Muscle layer of colon (tissue), 2 donors: Measurements from ENCODE around the gene ANKRD13C.

ENCODE experiments used
- H3K27ac ChIP-seq: one replicate; pipeline ENCODE4 v1.7.0; 2013; ENCODE audit warnings: low read depth, mild to moderate bottlenecking, low read length, moderate library complexity
- H3K27me3 ChIP-seq, 2 donors: one replicate each; pipeline ENCODE4 v1.7.0; 2013; ENCODE audit warnings: low read length in 2 of 2, mild to moderate bottlenecking in 2 of 2; ENCODE audit not compliant: insufficient read depth in 2 of 2, control insufficient read depth in 1 of 2
- H3K36me3 ChIP-seq: one replicate; pipeline ENCODE4 v1.7.0; 2013; ENCODE audit warnings: mild to moderate bottlenecking, low read length; ENCODE audit not compliant: insufficient read depth
- H3K4me1 ChIP-seq: one replicate; pipeline ENCODE4 v1.7.0; 2013; ENCODE audit warnings: mild to moderate bottlenecking, low read length; ENCODE audit not compliant: insufficient read depth
- H3K4me3 ChIP-seq, 2 donors: one replicate each; pipeline ENCODE4 v1.7.0; 2013; ENCODE audit warnings: low read length in 2 of 2, low read depth in 1 of 2, mild to moderate bottlenecking in 1 of 2, moderate library complexity in 1 of 2
- H3K9ac ChIP-seq: one replicate; pipeline ENCODE4 v1.7.0; 2013; ENCODE audit warnings: low read length
- H3K9me3 ChIP-seq: one replicate; pipeline ENCODE4 v1.7.0; 2013; ENCODE audit warnings: mild to moderate bottlenecking, low read length
- donor health status: abdominal sarcoma.
- donor health status: Adenocarcinoma of cecum.

The ANKRD13C gene

DNA sequence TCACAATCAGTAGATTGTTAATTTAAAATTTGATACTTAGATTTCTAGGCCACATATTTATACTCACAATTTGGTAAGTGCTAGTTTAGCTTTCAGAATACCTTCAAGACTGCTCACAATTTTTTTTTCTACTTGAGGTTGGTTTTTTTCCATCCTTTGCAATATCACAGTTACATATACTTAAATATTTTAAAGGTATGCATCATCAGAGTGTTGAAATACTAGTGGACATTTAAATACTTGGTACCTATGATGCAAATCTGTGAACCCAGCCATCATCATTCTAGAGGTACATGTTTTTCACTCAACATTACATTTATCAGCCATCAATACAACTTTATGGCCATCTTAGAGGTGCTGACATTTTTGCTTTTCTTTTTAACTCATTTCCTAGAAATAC lies 143.0 kb downstream of the ANKRD13C start:
- H3K9ac ChIP-seq: no peak overlapping the region
- no peak overlapping the region for H3K4me3 ChIP-seq
- H3K4me1 ChIP-seq: peaks cover 19% of the 10 kb centered on the region
- no peaks in the 10 kb centered on the region for H3K9me3 ChIP-seq
- H3K27ac ChIP-seq: no peak overlapping the region
- no peaks in the 10 kb centered on the region for H3K27me3 ChIP-seq
- H3K36me3 ChIP-seq: peaks cover 5% of the 10 kb centered on the region

DNA sequence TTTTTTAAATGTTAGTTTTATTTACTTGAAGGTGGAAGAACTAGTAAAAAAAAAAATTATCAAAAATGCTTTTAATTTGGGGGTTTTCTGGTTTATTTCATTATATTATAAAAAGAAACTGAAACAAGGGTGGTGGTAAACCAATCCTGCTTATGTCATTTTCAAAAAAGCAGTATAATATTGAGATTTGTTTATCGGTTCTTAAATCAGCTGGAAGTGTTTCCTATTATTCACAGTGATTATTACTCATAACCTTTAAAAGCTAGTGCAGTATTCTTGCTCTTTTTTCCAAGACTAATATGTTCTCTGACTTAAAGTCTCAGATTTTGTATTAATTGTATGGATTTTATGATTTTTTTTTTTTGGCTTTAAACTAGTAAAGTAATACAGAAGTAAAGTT lies 143.7 kb downstream of the ANKRD13C start:
- H3K9ac ChIP-seq: no peak overlapping the region
- H3K4me1 ChIP-seq: peaks cover 21% of the 10 kb centered on the region
- H3K27me3 ChIP-seq: no peaks in the 10 kb centered on the region
- H3K27ac ChIP-seq: no peak overlapping the region
- H3K9me3 ChIP-seq: no peaks in the 10 kb centered on the region
- H3K4me3 ChIP-seq: no peak overlapping the region
- no peaks in the 10 kb centered on the region for H3K36me3 ChIP-seq
